CD4-positive, alpha-beta memory T cell (primary cell): ENCODE measurements around the gene PRDM16. TPM values are rescaled to one million over a fixed set of nuclear protein-coding genes. Genes with fewer than 3 reads are reported as not detected.

Source experiments
- CTCF ChIA-PET: fragments of 350-600 bp; sonication (Branson Sonifier 250); formaldehyde crosslinking; loops from one replicate; lab custom pipeline; 2021; ENCODE audit warnings: inconsistent platforms; ENCODE audit not compliant: partially characterized antibody; lab: Charles Lee
- POLR2A ChIA-PET: fragments of 350-600 bp; sonication (Branson Sonifier 250); formaldehyde crosslinking; loops from one replicate; lab custom pipeline; 2021; ENCODE audit not compliant: partially characterized antibody; lab: Charles Lee
- DNase-seq, 5 donors: peaks; one replicate each; pipeline versions ENCODE4 v3.0.0 to v3.0.0-alpha.2; 2020 to 2022; ENCODE audit warnings: mixed read lengths in 1 of 5
- H3K27ac ChIP-seq: one replicate; pipeline ENCODE4 v1.7.0; 2013; ENCODE audit warnings: low read depth, low read length
- H3K27me3 ChIP-seq: 2 replicates; pipeline ENCODE4 v1.7.0; 2013; ENCODE audit warnings: mild to moderate bottlenecking, low read length, moderate library complexity; ENCODE audit not compliant: insufficient read depth
- H3K36me3 ChIP-seq: 2 replicates; pipeline ENCODE4 v1.7.0; 2013; ENCODE audit warnings: mild to moderate bottlenecking, low read length, moderate library complexity; ENCODE audit not compliant: insufficient read depth
- H3K4me1 ChIP-seq: 2 replicates; pipeline ENCODE4 v1.7.0; 2013; ENCODE audit warnings: mild to moderate bottlenecking, low read length, moderate library complexity; ENCODE audit not compliant: insufficient read depth
- H3K4me3 ChIP-seq, 2 donors: one replicate each; pipeline ENCODE4 v1.7.0; 2013; ENCODE audit warnings: low read length in 2 of 2, mild to moderate bottlenecking in 1 of 2
- H3K9me3 ChIP-seq, 2 donors: one replicate each; pipeline ENCODE4 v1.7.0; 2013; ENCODE audit warnings: low read length in 2 of 2, control low read depth in 1 of 2; ENCODE audit not compliant: control insufficient read depth in 1 of 2
- H3K27ac Mint-ChIP-seq, 7 donors: one replicate each; pipeline ENCODE4 v1.8.0; 2020 to 2021; ENCODE audit warnings: mixed read lengths in 7 of 7, mild to moderate bottlenecking in 6 of 7, inconsistent platforms in 3 of 7, moderate library complexity in 3 of 7
- H3K27me3 Mint-ChIP-seq, 2 donors: one replicate each; pipeline ENCODE4 v1.8.0; 2020 to 2021; ENCODE audit warnings: mixed read lengths in 2 of 2
- H3K36me3 Mint-ChIP-seq, 2 donors: one replicate each; pipeline ENCODE4 v1.8.0; 2020 to 2021; ENCODE audit warnings: mixed read lengths in 2 of 2, inconsistent platforms in 1 of 2, mild to moderate bottlenecking in 1 of 2
- H3K4me1 Mint-ChIP-seq, 4 donors: one replicate each; pipeline ENCODE4 v1.8.0; 2020 to 2021; ENCODE audit warnings: mixed read lengths in 4 of 4, mild to moderate bottlenecking in 1 of 4
- H3K4me3 Mint-ChIP-seq, 8 donors: one replicate each; pipeline ENCODE4 v1.8.0; 2020 to 2021; ENCODE audit warnings: mixed read lengths in 8 of 8, mild to moderate bottlenecking in 7 of 8, moderate library complexity in 6 of 8, inconsistent platforms in 3 of 8
- H3K9me3 Mint-ChIP-seq, 8 donors: one replicate each; pipeline ENCODE4 v1.8.0; 2020 to 2021; ENCODE audit warnings: mixed read lengths in 8 of 8, mild to moderate bottlenecking in 5 of 8, inconsistent platforms in 3 of 8, moderate library complexity in 1 of 8
- intact Hi-C: fragments of 100-400 bp; cut with micrococcal nuclease; formaldehyde crosslinking; loops from one replicate; pipeline ENCODE4 v1.15.1; 2023
- polyA plus RNA-seq, 2 donors: library from polyadenylated mRNA; unstranded; fragments of 300-500 nt; fragmentation: Illumina TruSeq; gene quantifications; one replicate each; pipeline ENCODE4 v1.2.3, GENCODE V29; 2021
- total RNA-seq, 2 experiments: library from RNA; stranded (reverse); gene quantifications; one replicate each; pipeline ENCODE4 v1.2.3, GENCODE V29; 2021

The PRDM16 gene
- total and polyA plus RNA-seq, 4 experiments from 2014 or later: not detected

DNA sequence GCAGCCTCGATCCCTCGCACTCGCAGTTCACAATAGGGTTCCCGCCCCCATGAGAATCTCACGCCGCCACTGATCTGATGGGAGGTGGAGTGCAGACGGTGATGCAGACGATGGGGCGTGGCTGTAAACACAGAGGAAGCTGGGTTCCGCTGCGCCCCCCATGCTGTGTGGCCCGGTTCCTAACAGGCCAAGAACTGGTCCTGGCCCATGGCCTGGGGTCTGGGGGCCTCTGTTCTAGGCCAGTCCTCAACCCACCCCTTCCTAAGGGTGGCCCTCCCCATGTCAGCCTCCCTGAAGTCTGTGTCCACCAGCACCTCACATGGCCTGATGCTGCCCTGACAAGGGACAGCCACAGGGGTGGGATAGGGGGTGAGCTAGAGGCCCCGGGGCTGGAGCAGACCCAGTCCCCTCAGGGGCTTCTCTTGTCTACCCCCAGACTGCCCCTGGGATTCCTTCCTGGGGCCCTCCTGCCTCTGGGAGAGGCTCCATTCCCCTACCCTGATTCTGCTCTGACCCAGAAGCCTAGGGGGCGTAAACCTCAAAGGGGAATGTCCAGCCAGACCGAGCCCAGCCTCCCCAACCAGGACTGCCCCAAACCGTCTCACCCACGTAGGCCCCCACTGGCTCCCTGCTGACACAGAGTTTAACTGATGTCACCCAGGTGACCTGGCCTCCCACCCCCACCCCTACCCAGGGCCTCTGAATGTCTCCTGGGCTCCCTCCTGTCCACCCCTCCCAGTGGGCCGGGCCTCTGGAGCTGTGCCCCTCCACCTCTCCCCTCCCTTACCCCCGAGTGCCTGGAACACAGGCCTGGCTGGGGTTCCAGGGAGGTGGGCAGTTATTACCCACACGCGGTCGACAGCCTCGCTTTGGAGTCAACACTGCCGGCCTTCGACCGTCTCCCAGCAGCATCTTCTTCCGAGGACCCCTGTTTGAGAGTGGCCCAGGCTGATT, 370.6 kb downstream of the PRDM16 start:
- Histone ChIP-seq H3K9me3 (no peaks in the 10 kb centered on the region), H3K36me3 (no peaks in the 10 kb centered on the region), H3K27me3 (no peaks in the 10 kb centered on the region), H3K4me3 (no peak overlapping the region), H3K4me1 (no peaks in the 10 kb centered on the region), H3K27ac (no peak overlapping the region)
- ChIA-PET POLR2A (no interaction called here), CTCF (interaction anchor here (1.2 kb wide), 1 partner anchor 13 kb away, joined by 4 read pairs; no protein-coding TSS in a partner anchor)
- Mint-ChIP-seq H3K27me3 (peaks cover 3 to 11% of the 10 kb centered on the region in 2 donors), H3K4me1 (no peaks in the 10 kb centered on the region), H3K9me3 (no peaks in the 10 kb centered on the region), H3K4me3 (no peak overlapping the region), H3K36me3 (no peaks in the 10 kb centered on the region), H3K27ac (no peak overlapping the region)
- intact Hi-C loops: no loop called here
- DNase-seq: no peak

DNA sequence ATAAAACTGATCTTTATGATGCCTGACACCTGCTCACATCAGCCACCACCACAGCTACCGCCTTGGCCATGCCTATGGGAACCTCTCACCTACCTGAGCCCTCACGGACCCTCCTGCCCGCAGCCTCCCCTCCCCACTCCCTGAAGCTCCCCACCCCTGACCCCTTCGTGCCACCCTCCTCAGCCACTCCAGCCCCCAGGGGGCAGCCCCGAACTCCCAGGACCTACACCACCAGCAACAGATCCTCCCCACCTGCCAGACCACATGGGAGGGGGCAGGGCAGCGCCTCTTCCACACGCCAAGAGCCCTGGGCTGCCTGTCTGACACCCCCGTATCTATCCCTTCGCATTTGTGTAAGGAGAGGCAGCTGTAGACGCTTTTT, 371.3 kb downstream of the PRDM16 start:
- DNase-seq: no peak
- Histone ChIP-seq H3K27ac (no peak overlapping the region), H3K27me3 (no peaks in the 10 kb centered on the region), H3K4me3 (no peak overlapping the region), H3K9me3 (no peaks in the 10 kb centered on the region), H3K4me1 (no peaks in the 10 kb centered on the region), H3K36me3 (no peaks in the 10 kb centered on the region)
- Mint-ChIP-seq H3K36me3 (no peaks in the 10 kb centered on the region), H3K9me3 (peaks cover 0 to 4% (median 0%) of the 10 kb centered on the region in 8 donors), H3K27ac (no peak overlapping the region), H3K27me3 (peaks cover 3 to 11% of the 10 kb centered on the region in 2 donors), H3K4me3 (no peak overlapping the region), H3K4me1 (no peaks in the 10 kb centered on the region)
- intact Hi-C loops: no loop called here
- ChIA-PET POLR2A (no interaction called here), CTCF (no interaction called here)

DNA sequence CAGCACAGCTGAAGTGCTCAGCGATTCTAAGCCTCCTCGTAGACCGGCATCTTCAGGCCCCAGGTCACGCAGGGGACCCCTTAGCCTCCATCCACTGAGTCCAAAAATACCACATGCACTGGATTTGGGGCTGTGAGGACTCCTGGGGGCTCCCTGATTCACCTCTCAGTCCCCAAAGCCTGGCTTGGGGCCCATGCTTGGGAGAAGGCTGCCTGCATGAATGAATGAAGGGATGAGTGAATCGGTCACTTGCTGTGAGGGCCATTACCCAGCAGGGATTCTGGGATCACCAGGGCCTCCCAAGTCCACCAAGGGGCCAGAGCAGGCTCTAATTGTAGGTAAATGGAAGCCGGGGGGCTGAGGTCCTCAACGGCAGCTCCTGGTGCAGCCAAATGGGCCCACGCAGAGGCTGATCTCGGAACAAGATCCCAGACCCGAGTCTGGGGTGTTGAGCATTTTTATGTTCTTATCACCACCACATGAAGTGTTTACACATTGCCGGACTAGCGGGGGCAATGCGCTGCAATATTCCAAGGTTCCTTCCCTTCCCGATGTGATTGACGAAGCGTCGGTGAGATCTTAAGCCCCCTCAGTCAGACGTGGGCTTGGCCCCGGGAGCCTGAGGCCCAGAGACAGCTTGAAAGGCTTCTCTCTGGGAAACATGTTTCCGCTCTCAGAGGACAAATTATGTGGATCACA, 371.9 kb downstream of the PRDM16 start:
- Histone ChIP-seq H3K27ac (no peak overlapping the region), H3K36me3 (no peaks in the 10 kb centered on the region), H3K9me3 (no peaks in the 10 kb centered on the region), H3K4me1 (no peaks in the 10 kb centered on the region), H3K4me3 (no peak overlapping the region), H3K27me3 (no peaks in the 10 kb centered on the region)
- no peak overlapping the region for H3K4me3 Mint-ChIP-seq
- no peaks in the 10 kb centered on the region for H3K36me3 Mint-ChIP-seq
- H3K27me3 Mint-ChIP-seq: peaks cover 3 to 11% of the 10 kb centered on the region in 2 donors
- intact Hi-C loops: no loop called here
- H3K27ac Mint-ChIP-seq: peak overlapping the region in 1 of 7 donors; percentile 35
- peaks cover 0 to 9% (median 1%) of the 10 kb centered on the region in 8 donors for H3K9me3 Mint-ChIP-seq
- DNase-seq: no peak
- ChIA-PET CTCF (no interaction called here), POLR2A (no interaction called here)
- H3K4me1 Mint-ChIP-seq: no peaks in the 10 kb centered on the region

DNA sequence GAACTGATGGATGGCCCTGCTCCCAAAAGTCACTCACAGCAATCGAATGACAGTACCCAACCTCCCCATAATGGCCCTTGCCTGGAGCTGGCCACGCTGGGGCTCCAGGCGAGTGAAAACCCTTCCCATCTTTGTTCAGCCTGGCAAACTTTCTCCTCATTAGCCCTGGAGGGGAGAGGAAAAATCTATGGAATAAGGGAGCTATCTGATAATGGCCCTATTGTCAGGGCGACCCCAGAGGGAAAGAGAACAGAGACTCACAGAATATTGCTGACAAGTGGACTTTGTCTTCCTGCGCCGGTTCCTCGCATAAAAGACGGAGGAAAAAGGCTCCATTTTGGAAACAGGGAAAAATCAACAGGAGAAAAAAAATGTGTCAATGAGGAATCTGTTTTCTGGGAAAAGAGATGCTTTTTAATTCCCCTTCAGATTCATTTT, 372.4 kb downstream of the PRDM16 start:
- CTCF ChIA-PET: no interaction called here
- Mint-ChIP-seq H3K27ac (peak overlapping the region in 1 of 7 donors; percentile 35), H3K4me1 (no peaks in the 10 kb centered on the region)

DNA sequence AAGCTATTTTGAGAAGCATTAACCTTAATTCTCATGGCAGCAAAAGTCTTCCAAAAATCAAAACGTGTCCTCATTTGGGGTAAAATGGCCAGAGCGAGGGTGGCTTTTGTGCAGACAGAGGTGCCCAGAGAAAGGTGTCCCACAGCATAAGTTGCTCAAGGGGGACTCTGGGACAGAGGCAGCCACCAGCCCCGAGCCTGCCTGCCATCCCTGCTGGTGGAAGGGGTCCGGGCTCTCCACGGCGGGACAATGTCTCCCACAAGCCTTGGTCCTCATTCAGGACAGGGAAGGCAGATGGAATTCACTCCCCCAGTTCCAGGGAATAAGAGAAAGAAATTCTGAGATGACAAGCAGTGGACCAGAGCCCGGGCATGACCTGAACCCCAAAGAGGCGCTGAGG, 372.9 kb downstream of the PRDM16 start:
- peaks cover 3 to 11% of the 10 kb centered on the region in 2 donors for H3K27me3 Mint-ChIP-seq
- Histone ChIP-seq H3K27me3 (no peaks in the 10 kb centered on the region), H3K27ac (no peak overlapping the region), H3K4me1 (no peaks in the 10 kb centered on the region), H3K36me3 (no peaks in the 10 kb centered on the region), H3K4me3 (no peak overlapping the region), H3K9me3 (no peaks in the 10 kb centered on the region)
- peaks cover 0 to 14% (median 5%) of the 10 kb centered on the region in 8 donors for H3K9me3 Mint-ChIP-seq
- H3K4me3 Mint-ChIP-seq: no peak overlapping the region
- POLR2A ChIA-PET: no interaction called here
- DNase-seq: no peak
- H3K4me1 Mint-ChIP-seq: no peaks in the 10 kb centered on the region
- intact Hi-C loops: no loop called here
- no peaks in the 10 kb centered on the region for H3K36me3 Mint-ChIP-seq
- CTCF ChIA-PET: no interaction called here
- H3K27ac Mint-ChIP-seq: no peak overlapping the region

More for the DNA sequence above, 372.4 kb downstream of the PRDM16 start:
- Mint-ChIP-seq H3K36me3 (no peaks in the 10 kb centered on the region), H3K27me3 (peaks cover 3 to 11% of the 10 kb centered on the region in 2 donors), H3K9me3 (peaks cover 0 to 14% (median 2%) of the 10 kb centered on the region in 8 donors), H3K4me3 (no peak overlapping the region)
- H3K27me3 ChIP-seq: no peaks in the 10 kb centered on the region
- POLR2A ChIA-PET: no interaction called here
- no peaks in the 10 kb centered on the region for H3K9me3 ChIP-seq
- intact Hi-C loops: no loop called here
- H3K4me1 ChIP-seq: no peaks in the 10 kb centered on the region
- H3K36me3 ChIP-seq: no peaks in the 10 kb centered on the region
- DNase-seq: no peak
- H3K4me3 ChIP-seq: no peak overlapping the region
- H3K27ac ChIP-seq: no peak overlapping the region

DNA sequence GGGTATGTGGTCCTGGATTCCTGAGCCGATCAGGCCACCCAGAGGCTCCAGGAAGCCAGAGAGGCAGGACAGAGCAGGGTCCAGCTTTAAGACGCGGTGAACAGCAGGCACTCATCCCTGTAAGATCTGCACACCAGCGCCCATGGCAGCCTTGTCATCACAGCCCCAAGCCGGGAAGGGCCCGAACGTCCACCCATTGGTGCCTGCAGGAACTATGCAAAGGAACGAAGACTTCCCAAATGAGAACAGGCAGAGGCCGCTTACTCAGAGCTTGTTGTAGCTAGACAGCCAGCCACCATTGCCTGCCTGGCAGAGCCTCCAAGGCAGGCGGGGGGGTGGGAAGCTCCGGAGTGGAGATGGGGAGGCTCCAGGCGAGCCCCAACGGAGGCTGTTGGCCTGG, 373.3 kb downstream of the PRDM16 start:
- Histone ChIP-seq H3K9me3 (no peaks in the 10 kb centered on the region), H3K27me3 (no peaks in the 10 kb centered on the region), H3K27ac (no peak overlapping the region), H3K4me3 (no peak overlapping the region), H3K4me1 (no peaks in the 10 kb centered on the region), H3K36me3 (no peaks in the 10 kb centered on the region)
- H3K27ac Mint-ChIP-seq: no peak overlapping the region
- CTCF ChIA-PET: no interaction called here
- H3K27me3 Mint-ChIP-seq: peaks cover 3 to 11% of the 10 kb centered on the region in 2 donors
- no peaks in the 10 kb centered on the region for H3K4me1 Mint-ChIP-seq
- POLR2A ChIA-PET: no interaction called here
- intact Hi-C loops: no loop called here
- H3K9me3 Mint-ChIP-seq: peaks cover 0 to 14% (median 6%) of the 10 kb centered on the region in 8 donors
- no peaks in the 10 kb centered on the region for H3K36me3 Mint-ChIP-seq
- H3K4me3 Mint-ChIP-seq: no peak overlapping the region
- DNase-seq: no peak

DNA sequence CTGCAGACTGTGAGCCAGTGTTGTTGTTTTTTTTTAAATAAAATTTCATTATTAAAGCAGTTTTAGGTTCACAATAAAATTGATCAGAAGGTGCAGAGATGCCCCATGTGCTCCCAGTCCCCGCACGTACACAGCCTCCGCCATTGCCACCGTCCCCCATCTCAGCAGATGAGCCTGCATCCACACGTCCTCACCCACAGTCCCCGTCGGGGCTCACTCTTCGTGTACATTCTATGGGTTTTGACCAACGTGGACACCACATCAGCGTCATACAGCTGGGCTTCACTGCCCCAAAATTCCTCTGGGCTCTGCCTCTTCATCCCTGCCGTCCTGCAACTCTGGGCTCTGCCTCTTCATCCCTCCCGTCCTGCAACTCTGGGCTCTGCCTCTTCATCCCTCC, 373.9 kb downstream of the PRDM16 start:
- Mint-ChIP-seq H3K4me3 (no peak overlapping the region), H3K4me1 (no peaks in the 10 kb centered on the region), H3K36me3 (no peaks in the 10 kb centered on the region), H3K9me3 (peaks cover 0 to 17% (median 7%) of the 10 kb centered on the region in 8 donors), H3K27ac (no peak overlapping the region), H3K27me3 (peaks cover 3 to 11% of the 10 kb centered on the region in 2 donors)
- intact Hi-C loops: no loop called here
- H3K4me3 ChIP-seq: no peak overlapping the region
- CTCF ChIA-PET: no interaction called here
- no peaks in the 10 kb centered on the region for H3K27me3 ChIP-seq
- H3K4me1 ChIP-seq: no peaks in the 10 kb centered on the region
- DNase-seq: no peak
- no peaks in the 10 kb centered on the region for H3K9me3 ChIP-seq
- no peak overlapping the region for H3K27ac ChIP-seq
- no peaks in the 10 kb centered on the region for H3K36me3 ChIP-seq
- POLR2A ChIA-PET: no interaction called here
